Endodermal cell (in vitro differentiated cells): ENCODE data around the gene SEC23A. TPM values are rescaled to one million over a fixed set of nuclear protein-coding genes. Genes with fewer than 3 reads are reported as not detected.
"Not testable (repeated sequence)": the region's sequence is repeated elsewhere in the genome, so short reads cannot be mapped to it uniquely, and the experiment has no call there.

Experiments
- DNase-seq: peaks from one replicate; pipeline ENCODE4 v3.0.0-alpha.2; 2017
- H3K27ac ChIP-seq: 2 replicates; pipeline ENCODE4 v1.5.1; 2013; ENCODE audit warnings: mild to moderate bottlenecking, low read depth, low read length, moderate library complexity
- H3K27me3 ChIP-seq: 2 replicates; pipeline ENCODE4 v1.6.1; 2013; ENCODE audit warnings: mild to moderate bottlenecking, low read length, moderate library complexity; ENCODE audit not compliant: insufficient read depth, control insufficient read depth, poor library complexity, severe bottlenecking
- H3K36me3 ChIP-seq: 2 replicates; pipeline ENCODE4 v1.7.0; 2013; ENCODE audit warnings: mild to moderate bottlenecking, low read length, moderate library complexity; ENCODE audit not compliant: control insufficient read depth, insufficient read depth
- H3K4me1 ChIP-seq: one replicate; pipeline ENCODE4 v1.7.0; 2013; ENCODE audit warnings: low read length; ENCODE audit not compliant: control insufficient read depth, insufficient read depth
- H3K4me3 ChIP-seq: 2 replicates; pipeline ENCODE4 v1.5.1; 2013; ENCODE audit warnings: mild to moderate bottlenecking, low read length, moderate library complexity
- H3K9ac ChIP-seq: 2 replicates; pipeline ENCODE4 v1.6.1; 2013; ENCODE audit warnings: mild to moderate bottlenecking, low read length, moderate library complexity; ENCODE audit not compliant: poor library complexity, severe bottlenecking; ENCODE audit errors: extremely low read depth
- H3K9me3 ChIP-seq: 2 replicates; pipeline ENCODE4 v1.6.1; 2013; ENCODE audit warnings: mild to moderate bottlenecking, low read length, moderate library complexity; ENCODE audit not compliant: control insufficient read depth
- H3K27ac Mint-ChIP-seq: 2 replicates; pipeline ENCODE4 v1.8.0; 2020; ENCODE audit warnings: mixed read lengths
- H3K27me3 Mint-ChIP-seq: 2 replicates; pipeline ENCODE4 v1.8.0; 2021; ENCODE audit warnings: mild to moderate bottlenecking, mixed read lengths; ENCODE audit not compliant: insufficient read depth
- H3K36me3 Mint-ChIP-seq: 2 replicates; pipeline ENCODE4 v1.8.0; 2020; ENCODE audit warnings: low read depth, mixed read lengths
- H3K4me1 Mint-ChIP-seq: 2 replicates; pipeline ENCODE4 v1.8.0; 2020; ENCODE audit warnings: mixed read lengths
- H3K4me3 Mint-ChIP-seq: 2 replicates; pipeline ENCODE4 v1.8.0; 2020; ENCODE audit warnings: mild to moderate bottlenecking, moderate library complexity, mixed read lengths
- H3K9me3 Mint-ChIP-seq: 2 replicates; pipeline ENCODE4 v1.8.0; 2020; ENCODE audit warnings: mild to moderate bottlenecking, mixed read lengths
- CTCF ChIP-seq: fragments of 200-600 bp; sonication (generic); conservative IDR thresholded peaks from 2 replicates; pipeline ENCODE4 v1.5.0; 2021; ENCODE audit warnings: antibody characterized with exemption, mild to moderate bottlenecking
- WGBS, 2 experiments: methylation state at CpG; one replicate each; pipeline versions ENCODE4 v1.1.5 to v1.1.7; 2013; ENCODE audit warnings: missing lambda C conversion rate in 2 of 2, mixed read lengths in 1 of 2; ENCODE audit not compliant: insufficient coverage in 1 of 2, insufficient read length in 1 of 2; 5-methylcytosine and 5-hydroxymethylcytosine counted together
- total RNA-seq, 2 donors: library from RNA; stranded (reverse); fragmentation: NEBNext Ultra II Directional in 1 of 2; extraction: Animal tissue kit (Norgen Biotek cat#: 25700) in 1 of 2; gene quantifications; 2 replicates in 1 of 2; 3 replicates in 1 of 2; pipeline ENCODE4 v1.2.1, GENCODE V29; 2021

SEC23A gene
- total RNA-seq, 2 donors from 2014 or later: 58.5 to 89.7 TPM

- Mint-ChIP-seq H3K4me3 (no peak overlapping the region), H3K4me1 (no peaks in the 10 kb centered on the region), H3K27me3 (no peaks in the 10 kb centered on the region), H3K36me3 (peaks cover 88% of the 10 kb centered on the region), H3K27ac (no peak overlapping the region), H3K9me3 (peaks cover 31% of the 10 kb centered on the region)
- Histone ChIP-seq H3K36me3 (peaks cover 90% of the 10 kb centered on the region), H3K9me3 (peaks cover 66% of the 10 kb centered on the region), H3K4me1 (no peaks in the 10 kb centered on the region), H3K4me3 (no peak overlapping the region), H3K9ac (no peak overlapping the region), H3K27me3 (no peaks in the 10 kb centered on the region), H3K27ac (no peak overlapping the region)
- 88% methylated on average over 1 of the region's 4 CpGs; no CpG with 5 or more reads in 1 of the 2 experiments for WGBS, 2 experiments
- no peak for DNase-seq
- TF ChIP-seq CTCF: no peak
Measured at GRCh38 chr14:39060818-39061437, 42.1 kb downstream of the SEC23A start.

GRCh38 chr14:39055786-39056474 is 47.1 kb downstream of the SEC23A start:
- H3K36me3 ChIP-seq: peaks cover 97% of the 10 kb centered on the region
- no peaks in the 10 kb centered on the region for H3K4me1 ChIP-seq
- no peaks in the 10 kb centered on the region for H3K27me3 ChIP-seq
- WGBS, 2 experiments: 87 to 89% methylated on average over 10 of the region's 10 CpGs
- no peak for TF ChIP-seq CTCF
- no peak overlapping the region for H3K27ac Mint-ChIP-seq
- peak overlapping the region; percentile 30 for H3K4me3 ChIP-seq
- no peak overlapping the region for H3K4me3 Mint-ChIP-seq
- H3K9me3 Mint-ChIP-seq: peaks cover 47% of the 10 kb centered on the region
- no peaks in the 10 kb centered on the region for H3K4me1 Mint-ChIP-seq
- H3K9ac ChIP-seq: no peak overlapping the region
- H3K27ac ChIP-seq: no peak overlapping the region
- peaks cover 92% of the 10 kb centered on the region for H3K36me3 Mint-ChIP-seq
- no peaks in the 10 kb centered on the region for H3K27me3 Mint-ChIP-seq
- peaks cover 68% of the 10 kb centered on the region for H3K9me3 ChIP-seq
- no peak for DNase-seq

- peaks cover 38% of the 10 kb centered on the region for H3K9me3 Mint-ChIP-seq
- H3K27ac ChIP-seq, H3K27me3 ChIP-seq, H3K4me1 Mint-ChIP-seq, H3K4me3 ChIP-seq, H3K27ac Mint-ChIP-seq, H3K4me1 ChIP-seq, DNase-seq, H3K4me3 Mint-ChIP-seq, H3K27me3 Mint-ChIP-seq, H3K9ac ChIP-seq: not testable (repeated sequence)
- H3K36me3 ChIP-seq: peaks cover 88% of the 10 kb centered on the region
- peaks cover 46% of the 10 kb centered on the region for H3K9me3 ChIP-seq
- WGBS, 2 experiments: 85 to 95% methylated on average over 4 to 5 of the region's 5 CpGs
- peaks cover 83% of the 10 kb centered on the region for H3K36me3 Mint-ChIP-seq
Measured at GRCh38 chr14:39052869-39053454, 50.1 kb downstream of the SEC23A start.
